ENCODE measurements around the gene SASH1. TPM values are rescaled to one million over a fixed set of nuclear protein-coding genes. Genes with fewer than 3 reads are reported as not detected.

SASH1 gene
- total RNA-seq, 1 donor from 2014 or later, result 86.4 TPM

- no peak for DNase-seq (ENCODE audit: extremely low spot score in 2 of 2)
- H3K27me3 ChIP-seq, result no peaks in the 10 kb centered on the region
- TF ChIP-seq POLR2AphosphoS5 (IDR thresholded peaks at IDR 0.05; ENCODE audit: insufficient read depth in 1 of 2, low read depth in 1 of 2) (no peak), CTCF (IDR thresholded peaks at IDR 0.05) (no peak), POLR2A (IDR thresholded peaks at IDR 0.05) (no peak)
- peak overlapping the region; percentile 58 for H3K27ac ChIP-seq
- H3K4me3 ChIP-seq, result no peak overlapping the region
- H3K9me3 ChIP-seq, result no peaks in the 10 kb centered on the region
- intact Hi-C loops (cut with DNase I), result no loop called here
- H3K36me3 ChIP-seq, result peaks cover 0 to 64% of the 10 kb centered on the region in 2 donors
- peaks cover 19% of the 10 kb centered on the region for H3K4me1 ChIP-seq
These were observed 187.8 kb downstream of the SASH1 start for GRCh38 chr6:148530394-148530953.

GRCh38 chr6:148530976-148531375, 188.3 kb downstream of the SASH1 start:
- Histone ChIP-seq H3K27ac (peak overlapping the region; percentile 58), H3K4me3 (no peak overlapping the region), H3K27me3 (no peaks in the 10 kb centered on the region), H3K9me3 (no peaks in the 10 kb centered on the region), H3K4me1 (peaks cover 16% of the 10 kb centered on the region), H3K36me3 (peaks cover 0 to 64% of the 10 kb centered on the region in 2 donors)
- no peak for DNase-seq (ENCODE audit: extremely low spot score in 2 of 2)
- intact Hi-C loops (cut with DNase I), result no loop called here
- TF ChIP-seq POLR2AphosphoS5 (IDR thresholded peaks at IDR 0.05; ENCODE audit: insufficient read depth in 1 of 2, low read depth in 1 of 2) (no peak), POLR2A (IDR thresholded peaks at IDR 0.05) (no peak), CTCF (IDR thresholded peaks at IDR 0.05) (no peak)

- Histone ChIP-seq H3K27me3 (no peaks in the 10 kb centered on the region), H3K4me1 (peaks cover 16% of the 10 kb centered on the region), H3K9me3 (no peaks in the 10 kb centered on the region), H3K4me3 (no peak overlapping the region), H3K36me3 (peaks cover 0 to 69% of the 10 kb centered on the region in 2 donors), H3K27ac (peak overlapping the region; percentile 4)
- TF ChIP-seq POLR2AphosphoS5 (IDR thresholded peaks at IDR 0.05; ENCODE audit: insufficient read depth in 1 of 2, low read depth in 1 of 2), result no peak
- TF ChIP-seq CTCF (IDR thresholded peaks at IDR 0.05), result no peak
- no peak for TF ChIP-seq POLR2A (IDR thresholded peaks at IDR 0.05)
- intact Hi-C loops (cut with DNase I), result no loop called here
- no peak for DNase-seq (ENCODE audit: extremely low spot score in 2 of 2)
These were observed 190.1 kb downstream of the SASH1 start for GRCh38 chr6:148532698-148533097.

- no peak for TF ChIP-seq POLR2AphosphoS5 (IDR thresholded peaks at IDR 0.05; ENCODE audit: insufficient read depth in 1 of 2, low read depth in 1 of 2)
- Histone ChIP-seq H3K27ac (no peak overlapping the region), H3K4me1 (peaks cover 16% of the 10 kb centered on the region), H3K4me3 (no peak overlapping the region), H3K36me3 (peaks cover 0 to 63% of the 10 kb centered on the region in 2 donors), H3K9me3 (no peaks in the 10 kb centered on the region), H3K27me3 (no peaks in the 10 kb centered on the region)
- intact Hi-C loops (cut with DNase I), result no loop called here
- DNase-seq (ENCODE audit: extremely low spot score in 2 of 2), result no peak
These were observed 190.9 kb downstream of the SASH1 start for GRCh38 chr6:148533309-148534107.

- no peak for TF ChIP-seq POLR2A (IDR thresholded peaks at IDR 0.05)
- no peak for TF ChIP-seq POLR2AphosphoS5 (IDR thresholded peaks at IDR 0.05; ENCODE audit: insufficient read depth in 1 of 2, low read depth in 1 of 2)
- no peak for TF ChIP-seq CTCF (IDR thresholded peaks at IDR 0.05)
- intact Hi-C loops (cut with DNase I), result no loop called here
- Histone ChIP-seq H3K27ac (no peak overlapping the region), H3K9me3 (no peaks in the 10 kb centered on the region), H3K36me3 (peaks cover 0 to 68% of the 10 kb centered on the region in 2 donors), H3K4me3 (no peak overlapping the region), H3K27me3 (no peaks in the 10 kb centered on the region), H3K4me1 (peaks cover 13% of the 10 kb centered on the region)
- DNase-seq (ENCODE audit: extremely low spot score in 2 of 2), result no peak
These were observed 192.2 kb downstream of the SASH1 start for GRCh38 chr6:148534871-148535270.
